Vagina (tissue), 2 donors: Measurements from ENCODE around the gene AGBL4.

ENCODE experiments used
- CTCF ChIP-seq, 3 experiments: fragments of 450-650 bp in 2 of 3; fragments of 200-600 bp in 1 of 3; sonication (generic) in 1 of 3; IDR thresholded peaks; one replicate each; pipeline ENCODE4 v1.5.1; 2017 to 2019; ENCODE audit warnings: antibody characterized with exemption in 3 of 3, mild to moderate bottlenecking in 2 of 3, moderate library complexity in 2 of 3
- POLR2AphosphoS5 ChIP-seq, 2 donors: sonication (generic); formaldehyde crosslinking; IDR thresholded peaks; one replicate each; pipeline ENCODE4 v1.9.0; 2017; ENCODE audit warnings: antibody characterized with exemption in 2 of 2, mild to moderate bottlenecking in 2 of 2, low read depth in 1 of 2; ENCODE audit not compliant: insufficient read depth in 1 of 2

DNA sequence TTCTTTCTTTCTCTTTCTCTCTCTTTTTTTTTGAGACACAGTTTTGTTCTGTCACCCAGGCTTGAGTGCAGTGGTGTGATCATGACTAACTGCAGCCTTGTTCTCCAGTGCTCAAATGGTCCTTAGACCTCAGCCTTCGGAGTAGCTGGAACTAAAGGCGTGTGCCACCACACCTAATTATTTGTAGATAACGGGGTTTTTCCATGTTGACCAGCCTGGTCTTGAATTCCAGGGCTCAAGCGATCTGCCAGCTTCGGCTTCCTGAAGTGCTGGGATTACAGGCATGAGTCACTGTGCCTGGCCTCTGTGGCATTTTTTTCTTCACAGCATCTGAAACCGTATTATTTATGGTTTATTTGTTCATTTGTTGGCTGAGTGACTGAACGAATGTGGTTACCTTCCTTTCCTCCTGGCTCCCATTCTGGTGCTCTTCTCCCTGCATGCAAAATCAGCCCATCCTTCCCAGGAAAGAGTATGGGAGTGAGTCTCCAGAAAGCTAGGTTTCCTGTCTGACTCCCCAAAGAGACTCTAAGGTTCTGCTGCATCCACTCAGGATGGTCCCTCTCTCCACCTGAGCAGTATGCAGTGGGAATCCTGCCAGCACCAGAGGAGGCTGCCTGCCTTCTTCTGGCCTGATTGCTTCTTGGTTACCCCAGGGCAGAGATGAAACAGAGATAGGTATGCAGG, 1092.1 kb downstream of the AGBL4 start:
- TF ChIP-seq CTCF (IDR thresholded peaks at IDR 0.05) (no peak), POLR2AphosphoS5 (IDR thresholded peaks at IDR 0.05; ENCODE audit: insufficient read depth in 1 of 2, low read depth in 1 of 2) (no peak)
